SK-N-SH (cell line): ENCODE measurements around the gene THSD7A.

Experiments used
- CTCF ChIP-seq: fragments of 200-600 bp; sonication (generic); IDR thresholded peaks from 2 replicates; pipeline ENCODE4 v1.6.1; 2017; ENCODE audit warnings: antibody characterized with exemption, mild to moderate bottlenecking, moderate library complexity
- EP300 ChIP-seq, 2 experiments: IDR thresholded peaks; 2 replicates each; pipeline versions ENCODE4 v1.4.0 to v1.6.1; 2012; ENCODE audit warnings: borderline replicate concordance in 1 of 2, low read depth in 1 of 2, low read length in 1 of 2
- FOXM1 ChIP-seq: IDR thresholded peaks from 2 replicates; pipeline ENCODE4 v1.4.0; 2012; ENCODE audit warnings: low read depth, mild to moderate bottlenecking
- PBX3 ChIP-seq: IDR thresholded peaks from 2 replicates; pipeline ENCODE4; 2012
- POLR2AphosphoS5 ChIP-seq: IDR thresholded peaks from 2 replicates; pipeline ENCODE4 v1.6.1; 2012; ENCODE audit warnings: low read depth, low read length
- RAD21 ChIP-seq: IDR thresholded peaks from 2 replicates; pipeline ENCODE4 v1.6.1; 2012; ENCODE audit warnings: mild to moderate bottlenecking, low read length
- RCOR1 ChIP-seq: fragments of 150-350 bp; IDR thresholded peaks from 2 replicates; pipeline ENCODE4 v1.6.1; 2017; ENCODE audit warnings: antibody characterized with exemption, low read length
- SIN3A ChIP-seq: IDR thresholded peaks from 2 replicates; pipeline ENCODE4 v1.6.1; 2012; ENCODE audit warnings: low read depth, mild to moderate bottlenecking, low read length, moderate library complexity, borderline replicate concordance
- SMC3 ChIP-seq: IDR thresholded peaks from 2 replicates; pipeline ENCODE4 v1.6.1; 2012; ENCODE audit warnings: low read depth, low read length, improper control_type of control experiment
- TAF1 ChIP-seq: IDR thresholded peaks from 2 replicates; pipeline ENCODE4 v1.6.1; 2012; ENCODE audit warnings: low read depth, mild to moderate bottlenecking, low read length, moderate library complexity, borderline replicate concordance
- TEAD4 ChIP-seq: IDR thresholded peaks from 2 replicates; pipeline ENCODE4 v1.4.0; 2012; ENCODE audit warnings: mild to moderate bottlenecking, borderline replicate concordance; ENCODE audit not compliant: insufficient read depth
- USF2 ChIP-seq: fragments of 150-350 bp; IDR thresholded peaks from 2 replicates; pipeline ENCODE4 v1.6.1; 2017; ENCODE audit warnings: antibody characterized with exemption, low read length, low read depth, borderline replicate concordance
- YY1 ChIP-seq: IDR thresholded peaks from 2 replicates; pipeline ENCODE4 v1.4.0; 2012; ENCODE audit warnings: low read depth, mild to moderate bottlenecking
- ZBTB33 ChIP-seq: IDR thresholded peaks from 2 replicates; pipeline ENCODE4 v1.4.0; 2012; ENCODE audit warnings: low read depth, borderline replicate concordance

DNA sequence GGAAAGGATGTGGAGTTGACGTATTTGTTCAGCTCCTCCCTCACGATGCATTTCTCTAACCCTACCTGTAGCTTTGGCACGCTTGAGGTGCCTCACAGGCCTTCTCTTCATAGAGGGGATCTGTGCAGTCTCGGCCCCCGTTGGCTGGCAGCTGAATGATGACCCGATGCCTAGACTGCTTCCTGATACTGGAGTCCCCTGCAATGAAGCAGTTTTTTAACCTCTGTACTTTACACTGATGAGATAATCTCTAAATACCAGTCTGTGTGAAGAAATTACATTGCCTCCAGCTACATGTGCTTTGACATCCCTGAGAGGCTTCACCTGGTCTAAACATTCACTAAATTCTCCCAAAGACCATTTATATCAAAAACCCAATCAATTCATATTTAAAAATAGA, 370.1 kb downstream of the THSD7A start:
- TF ChIP-seq CTCF (no peak), SMC3 (no peak), TEAD4 (no peak), TAF1 (no peak), PBX3 (no peak), RCOR1 (no peak), YY1 (no peak), ZBTB33 (no peak), SIN3A (no peak), EP300 (IDR thresholded peaks at IDR 0.05; ENCODE audit: borderline replicate concordance in 1 of 2, low read depth in 1 of 2, low read length in 1 of 2) (no peak; a peak in 1 of 4 replicates), POLR2AphosphoS5 (no peak), USF2 (no peak), FOXM1 (no peak), RAD21 (no peak)
